ENCODE data around the gene ST7.
"Not testable (repeated sequence)": the region's sequence is repeated elsewhere in the genome, so short reads cannot be mapped to it uniquely, and the experiment has no call there.

Gene ST7

DNA sequence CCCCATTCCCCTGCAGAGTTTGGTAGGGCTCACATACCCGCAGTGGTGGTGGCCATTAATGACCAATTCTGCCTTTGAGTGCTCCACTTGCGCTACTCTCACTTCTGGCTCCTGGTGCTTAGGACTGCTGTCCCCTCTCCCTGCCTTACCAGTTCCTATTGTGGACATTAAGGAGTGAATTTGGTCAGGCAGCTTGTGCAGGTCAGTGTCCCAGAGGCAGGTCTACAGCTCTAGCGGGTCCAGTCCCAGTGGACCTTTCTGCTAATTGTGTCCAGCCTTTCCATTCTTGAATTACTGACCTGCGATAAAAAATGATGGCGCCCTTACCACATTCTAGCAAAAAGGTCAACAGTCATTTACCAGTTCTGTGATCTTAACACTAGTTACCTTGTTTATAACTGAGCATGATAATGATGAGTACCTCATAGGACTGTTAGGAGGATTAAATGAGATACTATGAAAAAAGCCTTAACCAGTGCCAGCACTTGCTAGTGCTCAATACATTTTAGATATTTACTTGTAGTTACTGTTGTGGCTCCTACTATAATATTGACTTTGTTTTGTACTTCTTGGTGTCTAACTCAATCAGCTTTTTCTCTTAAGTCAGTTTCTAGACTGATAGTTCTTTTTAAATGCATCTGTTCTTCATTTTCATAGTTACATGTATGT lies 14.1 kb downstream of the ST7 start:
- TF ChIP-seq, protein P1, sequence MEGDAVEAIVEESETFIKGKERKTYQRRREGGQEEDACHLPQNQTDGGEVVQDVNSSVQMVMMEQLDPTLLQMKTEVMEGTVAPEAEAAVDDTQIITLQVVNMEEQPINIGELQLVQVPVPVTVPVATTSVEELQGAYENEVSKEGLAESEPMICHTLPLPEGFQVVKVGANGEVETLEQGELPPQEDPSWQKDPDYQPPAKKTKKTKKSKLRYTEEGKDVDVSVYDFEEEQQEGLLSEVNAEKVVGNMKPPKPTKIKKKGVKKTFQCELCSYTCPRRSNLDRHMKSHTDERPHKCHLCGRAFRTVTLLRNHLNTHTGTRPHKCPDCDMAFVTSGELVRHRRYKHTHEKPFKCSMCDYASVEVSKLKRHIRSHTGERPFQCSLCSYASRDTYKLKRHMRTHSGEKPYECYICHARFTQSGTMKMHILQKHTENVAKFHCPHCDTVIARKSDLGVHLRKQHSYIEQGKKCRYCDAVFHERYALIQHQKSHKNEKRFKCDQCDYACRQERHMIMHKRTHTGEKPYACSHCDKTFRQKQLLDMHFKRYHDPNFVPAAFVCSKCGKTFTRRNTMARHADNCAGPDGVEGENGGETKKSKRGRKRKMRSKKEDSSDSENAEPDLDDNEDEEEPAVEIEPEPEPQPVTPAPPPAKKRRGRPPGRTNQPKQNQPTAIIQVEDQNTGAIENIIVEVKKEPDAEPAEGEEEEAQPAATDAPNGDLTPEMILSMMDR (IDR thresholded peaks at IDR 0.05; ENCODE audit: low read depth, low read length, missing control alignments): no peak
- no peak overlapping the region for H3K4me3 ChIP-seq (ENCODE audit: low read depth, low read length)
- in situ Hi-C loops (cut with HindIII; ENCODE audit: low sequenced_read_pairs): no loop called here
- DNase-seq (ENCODE audit: low read depth): no peak

DNA sequence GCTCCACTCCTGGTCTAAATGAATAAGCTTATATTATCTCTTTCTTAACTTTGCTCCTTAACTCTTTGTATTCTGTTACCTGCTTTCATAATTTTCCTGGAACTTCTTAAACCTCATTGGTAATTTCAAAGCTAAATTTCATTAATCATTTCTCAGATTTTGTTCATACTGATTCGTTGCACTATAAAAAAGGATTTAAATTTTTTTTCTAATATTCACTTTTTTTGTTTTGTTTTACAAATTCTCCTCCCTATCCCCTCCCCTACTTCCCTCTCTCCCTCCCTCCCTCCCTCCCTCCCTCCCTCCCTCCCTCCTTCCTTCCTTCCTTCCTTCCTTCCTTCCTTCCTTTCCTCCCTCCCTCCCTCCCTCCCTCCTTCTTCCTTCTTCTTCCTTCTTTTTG lies 14.7 kb downstream of the ST7 start:
- TF ChIP-seq, protein P1 (IDR thresholded peaks at IDR 0.05; ENCODE audit: low read depth, low read length, missing control alignments): no peak
- in situ Hi-C loops (cut with HindIII; ENCODE audit: low sequenced_read_pairs): no loop called here
- DNase-seq (ENCODE audit: low read depth): no peak
- no peak overlapping the region for H3K4me3 ChIP-seq (ENCODE audit: low read depth, low read length)

DNA sequence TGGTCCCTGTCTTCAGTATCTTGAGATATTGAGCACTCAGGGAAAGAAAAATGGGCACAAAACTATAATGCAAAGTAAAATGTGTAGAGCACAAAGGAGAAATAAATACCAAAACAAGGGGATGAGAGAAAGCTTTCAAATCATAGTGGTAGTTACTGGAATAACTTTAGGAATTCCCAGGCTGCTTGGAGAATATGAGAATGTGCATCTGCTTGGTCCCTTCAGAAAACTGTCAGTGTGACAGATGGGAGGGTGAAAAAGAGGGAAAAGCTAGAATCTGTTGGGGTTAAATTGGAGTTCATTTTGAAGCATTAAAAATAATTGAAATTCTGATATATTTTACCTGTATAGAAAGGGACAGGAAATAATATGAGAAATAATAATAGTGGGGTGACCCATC lies 15.3 kb downstream of the ST7 start:
- no peak for DNase-seq (ENCODE audit: low read depth)
- no peak overlapping the region for H3K4me3 ChIP-seq (ENCODE audit: low read depth, low read length)
- TF ChIP-seq, protein P1 (IDR thresholded peaks at IDR 0.05; ENCODE audit: low read depth, low read length, missing control alignments): no peak
- in situ Hi-C loops (cut with HindIII; ENCODE audit: low sequenced_read_pairs): no loop called here

GRCh38 chr7:116969371-116969902 lies 16.1 kb downstream of the ST7 start:
- no peak for DNase-seq (ENCODE audit: low read depth)
- in situ Hi-C loops (cut with HindIII; ENCODE audit: low sequenced_read_pairs): no loop called here
- H3K4me3 ChIP-seq (ENCODE audit: low read depth, low read length): no peak overlapping the region
- TF ChIP-seq, protein P1 (IDR thresholded peaks at IDR 0.05; ENCODE audit: low read depth, low read length, missing control alignments): no peak

DNA sequence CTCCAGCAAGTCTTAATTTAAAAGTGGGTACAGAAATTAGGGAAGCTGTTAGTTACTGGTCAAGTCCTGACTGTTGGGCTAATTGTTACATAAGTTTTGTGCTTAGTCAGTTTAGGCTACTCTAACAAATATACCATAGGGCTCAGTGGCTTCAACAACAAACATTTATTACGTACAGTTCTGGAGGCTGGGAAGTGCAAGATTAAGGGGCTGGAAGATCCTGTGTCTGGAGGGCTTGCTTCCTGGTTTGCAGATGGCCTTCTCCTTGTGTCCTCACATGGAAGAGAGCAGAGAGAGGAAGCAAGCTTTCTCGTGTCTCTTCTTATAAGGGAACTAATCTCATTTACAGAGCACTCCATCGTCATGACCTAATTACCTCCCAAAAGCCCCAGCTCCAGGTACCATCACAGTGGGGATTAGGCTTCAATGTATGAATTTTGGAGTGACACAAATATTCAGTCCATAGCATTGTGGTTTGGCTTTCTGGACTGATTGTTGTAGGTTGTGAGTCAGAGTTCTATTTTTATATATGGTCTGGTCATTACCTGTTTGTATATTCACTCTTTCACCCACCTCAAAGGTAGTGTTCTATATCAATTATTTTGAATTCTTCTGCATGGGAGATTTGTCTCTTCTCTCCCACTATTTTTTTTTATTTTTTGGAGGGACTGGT lies 17.1 kb downstream of the ST7 start:
- in situ Hi-C loops (cut with HindIII; ENCODE audit: low sequenced_read_pairs): no loop called here
- no peak for DNase-seq (ENCODE audit: low read depth)
- TF ChIP-seq, protein P1 (IDR thresholded peaks at IDR 0.05; ENCODE audit: low read depth, low read length, missing control alignments): no peak
- H3K4me3 ChIP-seq (ENCODE audit: low read depth, low read length): no peak overlapping the region

DNA sequence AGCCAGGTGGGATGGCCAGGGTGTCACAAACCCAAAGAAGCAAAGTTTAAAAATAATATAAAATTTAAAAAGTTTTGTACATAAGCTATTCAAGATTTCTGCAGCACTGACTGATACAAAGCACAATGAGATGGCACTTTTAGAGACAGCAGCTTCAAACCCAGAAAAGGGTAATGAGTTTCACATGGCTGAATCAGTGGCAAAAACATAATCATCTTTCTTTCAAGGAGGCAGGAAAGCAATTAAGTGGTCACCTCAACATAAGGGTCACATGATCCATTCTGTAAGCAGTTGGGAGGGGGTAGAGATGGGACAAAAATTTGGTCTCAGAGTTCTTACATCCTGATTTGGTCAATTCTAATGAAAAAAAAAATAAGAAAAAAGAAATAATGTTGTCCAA lies 17.9 kb downstream of the ST7 start:
- DNase-seq (ENCODE audit: low read depth); H3K4me3 ChIP-seq (ENCODE audit: low read depth, low read length); in situ Hi-C loops (cut with HindIII; ENCODE audit: low sequenced_read_pairs): not testable (repeated sequence)

GRCh38 chr7:116971869-116972268 lies 18.6 kb downstream of the ST7 start:
- no peak overlapping the region for H3K4me3 ChIP-seq (ENCODE audit: low read depth, low read length)
- TF ChIP-seq, protein P1 (IDR thresholded peaks at IDR 0.05; ENCODE audit: low read depth, low read length, missing control alignments): no peak
- DNase-seq (ENCODE audit: low read depth): no peak
- in situ Hi-C loops (cut with HindIII; ENCODE audit: low sequenced_read_pairs): no loop called here

DNA sequence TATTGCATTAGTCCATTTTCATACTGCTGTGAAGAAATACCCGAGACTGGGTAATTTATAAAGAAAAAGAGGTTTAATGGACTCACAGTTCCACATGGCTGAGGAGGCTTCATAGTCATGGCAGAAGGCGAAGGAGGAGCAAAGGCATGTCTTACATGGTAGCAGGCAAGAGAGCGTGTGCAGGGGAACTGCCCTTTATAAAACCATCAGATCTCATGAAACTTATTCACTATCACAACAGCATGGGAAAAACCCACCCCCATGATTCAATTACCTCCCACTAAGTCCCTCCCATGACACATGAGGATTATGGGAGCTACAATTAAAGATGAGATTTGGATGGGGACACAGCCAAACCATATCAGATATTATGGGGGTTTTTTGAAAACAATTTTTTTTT lies 21.7 kb downstream of the ST7 start:
- in situ Hi-C loops (cut with HindIII; ENCODE audit: low sequenced_read_pairs); DNase-seq (ENCODE audit: low read depth); H3K4me3 ChIP-seq (ENCODE audit: low read depth, low read length): not testable (repeated sequence)
